A673 (cell line): ENCODE measurements around the gene KCNJ15. TPM values are rescaled to one million over a fixed set of nuclear protein-coding genes. Genes with fewer than 3 reads are reported as not detected.

Experiments used
- BruUV-seq: library from RNA; stranded (reverse); fragments of 400-500 nt; replicated peaks from 2 replicates; lab custom pipeline; 2021; lab: Mats Ljungman, UMichigan
- CTCF ChIA-PET: fragments of 300-600 bp; sonication (Branson Sonifier 250); formaldehyde crosslinking; loops from one replicate; lab custom pipeline; 2022; ENCODE audit warnings: antibody characterized with exemption; lab: Charles Lee
- POLR2A ChIA-PET: fragments of 300-600 bp; sonication (Branson Sonifier 250); formaldehyde crosslinking; loops from one replicate; lab custom pipeline; 2022; ENCODE audit warnings: antibody characterized with exemption; ENCODE audit not compliant: low non-redundant PET; lab: Charles Lee
- DNase-seq: peaks from one replicate; pipeline ENCODE4 v3.0.0-alpha.2; 2015; ENCODE audit warnings: low spot score
- H3K27ac ChIP-seq: fragments of 200-600 bp; sonication (generic); 2 replicates; pipeline ENCODE4 v1.5.1; 2016; ENCODE audit warnings: mixed run types, low read depth, mild to moderate bottlenecking, mixed read lengths, antibody characterized with exemption, low read length; ENCODE audit not compliant: poor library complexity, severe bottlenecking
- H3K27me3 ChIP-seq: fragments of 200-600 bp; sonication (generic); replicated peaks from 2 replicates; pipeline ENCODE4 v1.6.1; 2017; ENCODE audit warnings: mixed run types, low read depth, mild to moderate bottlenecking, mixed read lengths, antibody characterized with exemption, low read length; ENCODE audit not compliant: insufficient read depth, poor library complexity
- H3K36me3 ChIP-seq: fragments of 200-600 bp; sonication (generic); 2 replicates; pipeline ENCODE4 v1.6.1; 2016; ENCODE audit warnings: mixed run types, mild to moderate bottlenecking, mixed read lengths, antibody characterized with exemption, low read length; ENCODE audit not compliant: insufficient read depth, poor library complexity, severe bottlenecking
- H3K4me1 ChIP-seq: fragments of 200-600 bp; sonication (generic); 2 replicates; pipeline ENCODE4 v1.6.1; 2017; ENCODE audit warnings: mixed run types, mild to moderate bottlenecking, mixed read lengths, antibody characterized with exemption, low read length; ENCODE audit not compliant: insufficient read depth, poor library complexity, severe bottlenecking
- H3K4me3 ChIP-seq: fragments of 200-600 bp; sonication (generic); 2 replicates; pipeline ENCODE4 v1.5.1; 2016; ENCODE audit warnings: low read depth, mixed run types, mild to moderate bottlenecking, mixed read lengths, low read length; ENCODE audit not compliant: poor library complexity, severe bottlenecking
- H3K9me3 ChIP-seq: fragments of 200-600 bp; sonication (generic); 2 replicates; pipeline ENCODE4 v1.6.1; 2016; ENCODE audit warnings: mixed run types, low read depth, mild to moderate bottlenecking, mixed read lengths, antibody characterized with exemption, low read length; ENCODE audit not compliant: poor library complexity, severe bottlenecking
- CTCF ChIP-seq: fragments of 300-800, 200-600 bp; sonication (generic); conservative IDR thresholded peaks from 2 replicates; pipeline ENCODE4 v1.5.1; 2017; ENCODE audit warnings: low read depth, mild to moderate bottlenecking, antibody characterized with exemption, low read length, moderate library complexity, mixed read lengths
- EZH2 ChIP-seq: fragments of 200-600 bp; sonication (generic); IDR thresholded peaks from 2 replicates; pipeline ENCODE4 v1.6.1; 2017; ENCODE audit warnings: borderline replicate concordance, low read depth, mild to moderate bottlenecking, mixed read lengths, antibody characterized with exemption, low read length; ENCODE audit not compliant: poor library complexity, severe bottlenecking
- intact Hi-C: fragments of 100-400 bp; cut with micrococcal nuclease; formaldehyde crosslinking; loops from one replicate; pipeline ENCODE4 v1.10.0; 2022; ENCODE audit not compliant: unreplicated experiment
- total RNA-seq: library from RNA; stranded (reverse); gene quantifications from 2 replicates; pipeline ENCODE4 v1.2.3, GENCODE V29; 2021

KCNJ15 gene
- total RNA-seq, 1 experiment from 2014 or later = not detected

DNA sequence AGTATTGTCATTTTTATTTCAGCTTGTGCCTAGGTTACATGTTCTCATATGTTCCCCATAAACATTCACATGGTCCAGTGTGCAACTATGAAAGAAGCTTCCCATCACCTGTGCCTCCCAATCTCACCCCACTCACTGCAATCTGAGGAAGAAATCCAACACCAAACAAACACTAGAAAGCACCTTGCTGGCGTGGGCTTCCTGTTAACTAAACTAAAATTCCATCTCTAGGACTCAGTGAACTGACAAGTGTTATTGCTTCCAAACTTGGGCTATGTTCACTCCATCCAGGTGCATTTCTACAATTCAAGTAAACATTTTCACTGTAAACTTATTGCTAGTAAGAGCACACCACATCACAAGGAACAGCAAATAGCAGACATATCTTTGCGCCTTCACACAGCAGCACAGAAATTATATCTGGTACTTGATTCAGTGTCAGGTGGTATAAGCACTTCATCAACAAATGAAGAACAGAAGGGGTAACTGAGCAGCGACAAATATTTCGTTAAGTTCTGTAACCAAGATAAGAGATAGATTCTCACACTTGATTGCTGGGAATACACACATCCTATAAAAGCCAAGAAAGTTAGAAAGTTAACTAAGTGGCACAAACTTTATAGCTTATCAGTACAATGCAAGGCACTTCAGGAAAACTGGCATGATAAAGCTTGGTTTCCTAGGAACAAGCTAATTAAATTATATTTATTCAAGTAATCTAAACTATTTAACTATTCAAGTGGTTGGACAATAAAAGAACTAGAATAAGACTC is 8.9 kb upstream of the KCNJ15 start:
- Histone ChIP-seq H3K27ac (no peak overlapping the region), H3K27me3 (peaks cover 2% of the 10 kb centered on the region), H3K4me1 (no peaks in the 10 kb centered on the region), H3K36me3 (no peaks in the 10 kb centered on the region), H3K4me3 (no peak overlapping the region), H3K9me3 (no peaks in the 10 kb centered on the region)
- POLR2A ChIA-PET = no interaction called here
- no peak for TF ChIP-seq EZH2
- TF ChIP-seq CTCF = no peak
- DNase-seq = no peak
- CTCF ChIA-PET = no interaction called here
- intact Hi-C loops = no loop called here
- BruUV-seq = no TSS peak

- TF ChIP-seq EZH2 (no peak), CTCF (no peak)
- intact Hi-C loops = no loop called here
- no TSS peak for BruUV-seq
- CTCF ChIA-PET = no interaction called here
- H3K4me1 ChIP-seq = no peaks in the 10 kb centered on the region
- H3K27me3 ChIP-seq = no peaks in the 10 kb centered on the region
- DNase-seq = no peak
- POLR2A ChIA-PET = no interaction called here
- H3K4me3 ChIP-seq = no peak overlapping the region
- H3K9me3 ChIP-seq = no peaks in the 10 kb centered on the region
- H3K36me3 ChIP-seq = no peaks in the 10 kb centered on the region
- no peak overlapping the region for H3K27ac ChIP-seq
These were observed 7.5 kb upstream of the KCNJ15 start for GRCh38 chr21:38249256-38249655.

GRCh38 chr21:38249696-38250278 is 7.0 kb upstream of the KCNJ15 start:
- H3K4me3 ChIP-seq = no peak overlapping the region
- TF ChIP-seq CTCF = no peak
- TF ChIP-seq EZH2 = no peak
- no peaks in the 10 kb centered on the region for H3K27me3 ChIP-seq
- no peaks in the 10 kb centered on the region for H3K4me1 ChIP-seq
- intact Hi-C loops = no loop called here
- no peak overlapping the region for H3K27ac ChIP-seq
- no peaks in the 10 kb centered on the region for H3K9me3 ChIP-seq
- ChIA-PET POLR2A (no interaction called here), CTCF (no interaction called here)
- no peak for DNase-seq
- no peaks in the 10 kb centered on the region for H3K36me3 ChIP-seq
- no TSS peak for BruUV-seq
